HepG2 (cell line): ENCODE results near the gene TMEM74B. TPM values are rescaled to one million over a fixed set of nuclear protein-coding genes. Genes with fewer than 3 reads are reported as not detected.

Source experiments
- ARNT2 ChIP-seq: sonication (generic); formaldehyde crosslinking; IDR thresholded peaks from 2 replicates; pipeline ENCODE4 v1.8.0; 2022; ENCODE audit warnings: mild to moderate bottlenecking, low read depth, missing genetic modification reagents, moderate library complexity
- GTF2F1 ChIP-seq: fragments of 150-350 bp; IDR thresholded peaks from 2 replicates; pipeline ENCODE4 v1.6.1; 2014; ENCODE audit warnings: low read length
- HNF1B ChIP-seq: sonication (generic); formaldehyde crosslinking; IDR thresholded peaks from 2 replicates; pipeline ENCODE4 v1.5.1; 2020; ENCODE audit warnings: mild to moderate bottlenecking, moderate library complexity, missing genetic modification reagents
- HOMEZ ChIP-seq: IDR thresholded peaks from 2 replicates; pipeline ENCODE4 v1.6.1; 2016; ENCODE audit warnings: low read depth
- JARID2 ChIP-seq: sonication (generic); formaldehyde crosslinking; IDR thresholded peaks from 2 replicates; pipeline ENCODE4 v1.8.1; 2023; ENCODE audit warnings: missing genetic modification reagents, inconsistent platforms; ENCODE audit not compliant: insufficient replicate concordance
- MEIS2 ChIP-seq: sonication (generic); formaldehyde crosslinking; IDR thresholded peaks from 2 replicates; pipeline ENCODE4 v1.9.0; 2021; ENCODE audit warnings: mild to moderate bottlenecking, missing genetic modification reagents
- SP1 ChIP-seq, 2 experiments: fragments of 450-650 bp in 1 of 2; sonication (generic) in 1 of 2; formaldehyde crosslinking in 1 of 2; IDR thresholded peaks; 2 replicates each; pipeline versions ENCODE4 v1.4.0 to v1.6.1; 2016 to 2020; ENCODE audit warnings: missing genetic modification reagents in 1 of 2
- ZNF337 ChIP-seq: sonication (generic); formaldehyde crosslinking; IDR thresholded peaks from 2 replicates; pipeline ENCODE4 v1.5.1; 2020; ENCODE audit warnings: missing genetic modification reagents, low read depth, mild to moderate bottlenecking, borderline replicate concordance
- ZNF564 ChIP-seq: sonication (generic); formaldehyde crosslinking; IDR thresholded peaks from 2 replicates; pipeline ENCODE4 v1.8.1; 2023; ENCODE audit warnings: mild to moderate bottlenecking, missing genetic modification reagents
- ZNF879 ChIP-seq: sonication (generic); formaldehyde crosslinking; IDR thresholded peaks from 2 replicates; pipeline ENCODE4 v1.8.1; 2023; ENCODE audit warnings: missing genetic modification reagents
- polyA plus RNA-seq, 8 experiments: library from polyadenylated mRNA; depleted of rRNA in 3 of 8; stranded (reverse) in 7 of 8; unstranded in 1 of 8; fragments of >200 nt; fragmentation: Illumina TruSeq in 4 of 8; extraction: Trizol in 4 of 8; gene quantifications; 2 replicates each; pipeline versions ENCODE4 v1.2.1 to v1.2.3, GENCODE V29; 2011 to 2016; ENCODE audit warnings: low read depth in 4 of 8, missing spikeins in 1 of 8, mixed read lengths in 1 of 8; ENCODE audit not compliant: insufficient read depth in 1 of 8
- total RNA-seq, 5 experiments: library from RNA; depleted of rRNA; stranded (reverse); fragments of >200 nt; fragmentation: Illumina TruSeq; extraction: Trizol; gene quantifications; 2 replicates each; pipeline ENCODE4 v1.2.3, GENCODE V29; 2016; ENCODE audit warnings: low read depth in 1 of 5
- TF ChIP-seq, protein P1 (sequence below): IDR thresholded peaks from 2 replicates; pipeline ENCODE4 v1.6.1; 2016; ENCODE audit warnings: mild to moderate bottlenecking

TMEM74B gene
- total and polyA plus RNA-seq, 2 of the 13 experiments (the other 11 are each of a cell fraction or from before 2014, with no cell fraction given) = 4.7 to 18.4 TPM

GRCh38 chr20:1212607-1213396 is 28.0 kb upstream of the TMEM74B start (continued):
- TF ChIP-seq, protein P1, sequence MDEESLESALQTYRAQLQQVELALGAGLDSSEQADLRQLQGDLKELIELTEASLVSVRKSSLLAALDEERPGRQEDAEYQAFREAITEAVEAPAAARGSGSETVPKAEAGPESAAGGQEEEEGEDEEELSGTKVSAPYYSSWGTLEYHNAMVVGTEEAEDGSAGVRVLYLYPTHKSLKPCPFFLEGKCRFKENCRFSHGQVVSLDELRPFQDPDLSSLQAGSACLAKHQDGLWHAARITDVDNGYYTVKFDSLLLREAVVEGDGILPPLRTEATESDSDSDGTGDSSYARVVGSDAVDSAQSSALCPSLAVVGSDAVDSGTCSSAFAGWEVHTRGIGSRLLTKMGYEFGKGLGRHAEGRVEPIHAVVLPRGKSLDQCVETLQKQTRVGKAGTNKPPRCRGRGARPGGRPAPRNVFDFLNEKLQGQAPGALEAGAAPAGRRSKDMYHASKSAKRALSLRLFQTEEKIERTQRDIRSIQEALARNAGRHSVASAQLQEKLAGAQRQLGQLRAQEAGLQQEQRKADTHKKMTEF (CRISPR knock-in tag) = peak; percentile 62; the same call in 1 of the 2 replicates
- peak; percentile 67; the same call in 1 of the 2 replicates for TF ChIP-seq GTF2F1
- no peak; the same call in 1 of the 2 replicates for TF ChIP-seq ARNT2 (CRISPR knock-in tag)
- 0 out of 2 replicates have a peak, but pooled peaks have one; percentile 66 for TF ChIP-seq HNF1B (CRISPR knock-in tag)
- peak; percentile 85 for TF ChIP-seq JARID2
- TF ChIP-seq ZNF564 = no peak
- 0 out of 2 replicates have a peak, but pooled peaks have one; percentile 46 for TF ChIP-seq ZNF337 (CRISPR knock-in tag)
- TF ChIP-seq SP1 (IDR thresholded peaks at IDR 0.05) = no peak
- 0 out of 2 replicates have a peak, but pooled peaks have one; percentile 51 for TF ChIP-seq SP1 (CRISPR knock-in tag; IDR thresholded peaks at IDR 0.05)
- peak; percentile 45; the same call in 1 of the 2 replicates for TF ChIP-seq HOMEZ (CRISPR knock-in tag)
- TF ChIP-seq MEIS2 = 0 out of 2 replicates have a peak, but pooled peaks have one; percentile 50
- 0 out of 2 replicates have a peak, but pooled peaks have one; percentile 64 for TF ChIP-seq ZNF879
